ENCODE data around the gene METRN.
A peak's percentile ranks its signal among the peaks of the same experiment; 100 is the strongest.

The METRN gene

GRCh38 chr16:677316-678190 lies 37.4 kb upstream of the METRN start:
- DNase-seq (ENCODE audit: low read depth), result no peak

GRCh38 chr16:678209-678857 lies 36.6 kb upstream of the METRN start:
- DNase-seq (ENCODE audit: low read depth), result no peak

- DNase-seq (ENCODE audit: low read depth), result peak; percentile 36
Measured at GRCh38 chr16:678858-679813, 35.8 kb upstream of the METRN start.

- peak; percentile 82 for DNase-seq (ENCODE audit: low read depth)
Measured at GRCh38 chr16:679814-680624, 34.9 kb upstream of the METRN start, which contains the start of gene STUB1. STUB1 (plus strand) TSS chr16:680410; CDS start chr16:680526, 116 bp downstream.

GRCh38 chr16:680625-680945 lies 34.3 kb upstream of the METRN start:
- no peak for DNase-seq (ENCODE audit: low read depth)

- DNase-seq (ENCODE audit: low read depth), result no peak
Measured at GRCh38 chr16:680967-681745, 33.8 kb upstream of the METRN start.

GRCh38 chr16:681746-682427 lies 33.0 kb upstream of the METRN start:
- no peak for DNase-seq (ENCODE audit: low read depth)

- no peak for DNase-seq (ENCODE audit: low read depth)
Measured at GRCh38 chr16:682493-683395, 32.2 kb upstream of the METRN start.

- DNase-seq (ENCODE audit: low read depth), result no peak
Measured at GRCh38 chr16:683396-684070, 31.4 kb upstream of the METRN start.

- peak; percentile 93 for DNase-seq (ENCODE audit: low read depth)
Measured at GRCh38 chr16:684071-684794, 30.7 kb upstream of the METRN start, which contains the start of gene JMJD8. JMJD8 (minus strand) TSS chr16:684334; CDS start chr16:684319, 15 bp downstream.

- no peak for DNase-seq (ENCODE audit: low read depth)
Measured at GRCh38 chr16:684961-685696, 29.8 kb upstream of the METRN start.

GRCh38 chr16:685967-686366 lies 29.0 kb upstream of the METRN start:
- no peak for DNase-seq (ENCODE audit: low read depth)

- DNase-seq (ENCODE audit: low read depth), result no peak
Measured at GRCh38 chr16:686459-687260, 28.3 kb upstream of the METRN start.

- DNase-seq (ENCODE audit: low read depth), result no peak
Measured at GRCh38 chr16:687499-687898, 27.4 kb upstream of the METRN start.

GRCh38 chr16:689175-689897 lies 25.6 kb upstream of the METRN start:
- no peak for DNase-seq (ENCODE audit: low read depth)
